Panc1 (cell line): ENCODE data around the gene CSNK1G2. TPM values are rescaled to one million over a fixed set of nuclear protein-coding genes. Genes with fewer than 3 reads are reported as not detected.

Experiments used
- ATAC-seq: fragments of 200-7000 bp; cut with Tn5 transposase; 2 replicates; pipeline ENCODE4 v1.9.1; 2020; ENCODE audit warnings: mild to moderate bottlenecking, moderate library complexity
- BruUV-seq: library from RNA; stranded (reverse); fragments of 400-500 nt; replicated peaks from 2 replicates; lab custom pipeline; 2021; lab: Mats Ljungman, UMichigan
- CTCF ChIA-PET: fragments of 300-600 bp; sonication (Branson Sonifier 250); formaldehyde crosslinking; loops from one replicate; lab custom pipeline; 2022; ENCODE audit warnings: antibody characterized with exemption; lab: Charles Lee
- POLR2A ChIA-PET: fragments of 300-600 bp; sonication (Branson Sonifier 250); formaldehyde crosslinking; loops from one replicate; lab custom pipeline; 2022; ENCODE audit warnings: antibody characterized with exemption; lab: Charles Lee
- DNase-seq: peaks from one replicate; pipeline ENCODE4 v3.0.0-alpha.2; 2010; ENCODE audit warnings: low read depth, low spot score
- H3K27ac ChIP-seq: 2 replicates; pipeline ENCODE4 v1.5.1; 2011; ENCODE audit warnings: mild to moderate bottlenecking, low read length, inconsistent platforms
- H3K27me3 ChIP-seq: fragments of 200-500 bp; sonication (Bioruptor generic); 2 replicates; pipeline ENCODE4 v1.6.0; 2014; ENCODE audit warnings: low read length, inconsistent platforms; ENCODE audit not compliant: control insufficient read depth, insufficient read depth
- H3K36me3 ChIP-seq: fragments of 200-500 bp; sonication (Bioruptor generic); 2 replicates; pipeline ENCODE4 v1.5.1; 2014; ENCODE audit warnings: inconsistent platforms, mild to moderate bottlenecking, low read length, moderate library complexity; ENCODE audit not compliant: control insufficient read depth, insufficient read depth
- H3K4me1 ChIP-seq: 2 replicates; pipeline ENCODE4 v1.5.1; 2011; ENCODE audit warnings: inconsistent platforms, mild to moderate bottlenecking, low read length, moderate library complexity; ENCODE audit not compliant: control insufficient read depth, insufficient read depth
- H3K4me3 ChIP-seq, 2 experiments: 2 replicates each; pipeline ENCODE4 v1.5.1; 2011 to 2012; ENCODE audit warnings: low read depth in 2 of 2, low read length in 2 of 2, mild to moderate bottlenecking in 2 of 2, inconsistent platforms in 1 of 2, moderate library complexity in 1 of 2
- H3K9me3 ChIP-seq: fragments of 200-500 bp; sonication (Bioruptor generic); 2 replicates; pipeline ENCODE4 v1.5.1; 2014; ENCODE audit warnings: low read depth, mild to moderate bottlenecking, inconsistent platforms, low read length, moderate library complexity; ENCODE audit not compliant: control insufficient read depth, insufficient read depth
- CTCF ChIP-seq: fragments of 450-650 bp; IDR thresholded peaks from 2 replicates; pipeline ENCODE4 v1.5.1; 2017; ENCODE audit warnings: mild to moderate bottlenecking
- POLR2AphosphoS5 ChIP-seq: IDR thresholded peaks from 2 replicates; pipeline ENCODE4 v1.6.1; 2012; ENCODE audit warnings: mild to moderate bottlenecking, low read depth, low read length, moderate library complexity
- SIN3A ChIP-seq: IDR thresholded peaks from 2 replicates; pipeline ENCODE4 v1.6.1; 2012; ENCODE audit warnings: low read depth, mild to moderate bottlenecking, low read length, moderate library complexity, borderline replicate concordance; ENCODE audit not compliant: insufficient read depth
- TCF7L2 ChIP-seq: IDR thresholded peaks from 2 replicates; pipeline ENCODE4 v1.6.1; 2011; ENCODE audit warnings: mild to moderate bottlenecking, low read depth, low read length, inconsistent platforms
- in situ Hi-C: cut with HindIII; loops from 2 replicates; pipeline ENCODE4 v1.10.0; 2016; ENCODE audit warnings: low sequenced_read_pairs, low pct_unique_long_range_greater_than_20kb
- intact Hi-C: fragments of 100-400 bp; cut with micrococcal nuclease; formaldehyde crosslinking; loops from one replicate; pipeline ENCODE4 v1.10.0; 2022; ENCODE audit not compliant: unreplicated experiment
- total RNA-seq: library from RNA; stranded (reverse); gene quantifications from one replicate; pipeline ENCODE4 v1.2.1, GENCODE V29; 2021; ENCODE audit not compliant: unreplicated experiment
- TF ChIP-seq, protein P1 (sequence below), 2 experiments: IDR thresholded peaks; 2 replicates each; pipeline ENCODE4 v1.6.1; 2011 to 2012; ENCODE audit warnings: low read depth in 2 of 2, control low read depth in 1 of 2, low read length in 1 of 2, mild to moderate bottlenecking in 1 of 2, moderate library complexity in 1 of 2; ENCODE audit not compliant: insufficient read depth in 1 of 2

CSNK1G2 gene
- total RNA-seq, 1 experiment from 2014 or later = 65.8 TPM

GRCh38 chr19:1910177-1910576 is 30.8 kb upstream of the CSNK1G2 start:
- ChIA-PET CTCF (no interaction called here), POLR2A (no interaction called here)
- ATAC-seq = no peak
- no peaks in the 10 kb centered on the region for H3K9me3 ChIP-seq
- intact Hi-C loops = no loop called here
- no peaks in the 10 kb centered on the region for H3K36me3 ChIP-seq
- no peak for DNase-seq
- TF ChIP-seq SIN3A = no peak
- no peak for TF ChIP-seq POLR2AphosphoS5
- no peak for TF ChIP-seq TCF7L2
- TF ChIP-seq, protein P1, sequence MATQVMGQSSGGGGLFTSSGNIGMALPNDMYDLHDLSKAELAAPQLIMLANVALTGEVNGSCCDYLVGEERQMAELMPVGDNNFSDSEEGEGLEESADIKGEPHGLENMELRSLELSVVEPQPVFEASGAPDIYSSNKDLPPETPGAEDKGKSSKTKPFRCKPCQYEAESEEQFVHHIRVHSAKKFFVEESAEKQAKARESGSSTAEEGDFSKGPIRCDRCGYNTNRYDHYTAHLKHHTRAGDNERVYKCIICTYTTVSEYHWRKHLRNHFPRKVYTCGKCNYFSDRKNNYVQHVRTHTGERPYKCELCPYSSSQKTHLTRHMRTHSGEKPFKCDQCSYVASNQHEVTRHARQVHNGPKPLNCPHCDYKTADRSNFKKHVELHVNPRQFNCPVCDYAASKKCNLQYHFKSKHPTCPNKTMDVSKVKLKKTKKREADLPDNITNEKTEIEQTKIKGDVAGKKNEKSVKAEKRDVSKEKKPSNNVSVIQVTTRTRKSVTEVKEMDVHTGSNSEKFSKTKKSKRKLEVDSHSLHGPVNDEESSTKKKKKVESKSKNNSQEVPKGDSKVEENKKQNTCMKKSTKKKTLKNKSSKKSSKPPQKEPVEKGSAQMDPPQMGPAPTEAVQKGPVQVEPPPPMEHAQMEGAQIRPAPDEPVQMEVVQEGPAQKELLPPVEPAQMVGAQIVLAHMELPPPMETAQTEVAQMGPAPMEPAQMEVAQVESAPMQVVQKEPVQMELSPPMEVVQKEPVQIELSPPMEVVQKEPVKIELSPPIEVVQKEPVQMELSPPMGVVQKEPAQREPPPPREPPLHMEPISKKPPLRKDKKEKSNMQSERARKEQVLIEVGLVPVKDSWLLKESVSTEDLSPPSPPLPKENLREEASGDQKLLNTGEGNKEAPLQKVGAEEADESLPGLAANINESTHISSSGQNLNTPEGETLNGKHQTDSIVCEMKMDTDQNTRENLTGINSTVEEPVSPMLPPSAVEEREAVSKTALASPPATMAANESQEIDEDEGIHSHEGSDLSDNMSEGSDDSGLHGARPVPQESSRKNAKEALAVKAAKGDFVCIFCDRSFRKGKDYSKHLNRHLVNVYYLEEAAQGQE (IDR thresholded peaks at IDR 0.05; ENCODE audit: insufficient read depth in 1 of 2, low read depth in 2 of 2, low read length in 1 of 2) = no peak
- no peak for TF ChIP-seq CTCF
- no peaks in the 10 kb centered on the region for H3K27me3 ChIP-seq
- no peak overlapping the region for H3K4me3 ChIP-seq
- peaks cover 11% of the 10 kb centered on the region for H3K4me1 ChIP-seq
- no TSS peak for BruUV-seq
- H3K27ac ChIP-seq = no peak overlapping the region
- in situ Hi-C loops = no loop called here

GRCh38 chr19:1911098-1911497 is 29.9 kb upstream of the CSNK1G2 start:
- peaks cover 11% of the 10 kb centered on the region for H3K4me1 ChIP-seq
- H3K9me3 ChIP-seq = no peaks in the 10 kb centered on the region
- DNase-seq (no peak), ATAC-seq (no peak)
- ChIA-PET POLR2A (no interaction called here), CTCF (no interaction called here)
- H3K27ac ChIP-seq = no peak overlapping the region
- in situ Hi-C loops (no loop called here), intact Hi-C loops (no loop called here)
- BruUV-seq = no TSS peak
- TF ChIP-seq, protein P1 (IDR thresholded peaks at IDR 0.05; ENCODE audit: insufficient read depth in 1 of 2, low read depth in 2 of 2, low read length in 1 of 2) = no peak
- TF ChIP-seq POLR2AphosphoS5 (no peak), CTCF (no peak), SIN3A (no peak), TCF7L2 (no peak)
- no peaks in the 10 kb centered on the region for H3K27me3 ChIP-seq
- H3K4me3 ChIP-seq = no peak overlapping the region
- H3K36me3 ChIP-seq = no peaks in the 10 kb centered on the region
